ENCODE measurements around the gene NHEJ1. TPM values are rescaled to one million over a fixed set of nuclear protein-coding genes. Genes with fewer than 3 reads are reported as not detected.
"Not testable (repeated sequence)": the region's sequence is repeated elsewhere in the genome, so short reads cannot be mapped to it uniquely, and the experiment has no call there.

The NHEJ1 gene
- total and polyA plus RNA-seq, 3 experiments from 2014 or later: 22.4 to 26.3 (median 24.5) TPM

DNA sequence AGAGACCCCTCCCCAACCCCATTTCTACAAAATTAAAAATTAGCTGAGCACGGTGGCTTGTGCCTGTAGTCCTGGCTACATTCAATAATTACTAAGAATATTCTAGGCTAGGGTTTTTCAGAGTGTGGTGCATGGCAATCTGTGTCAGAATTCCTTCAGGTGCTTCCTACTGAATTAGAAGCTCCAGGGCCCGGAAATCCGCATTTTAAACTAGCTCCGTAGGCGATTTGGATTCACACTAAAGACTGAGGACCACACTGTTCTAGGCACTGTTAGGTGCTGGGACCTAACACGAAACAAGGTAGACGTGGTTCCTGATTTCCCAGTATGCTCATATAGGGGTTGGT lies 45.3 kb upstream of the NHEJ1 start:
- H3K4me3 Mint-ChIP-seq: peak overlapping the region; percentile 88 to 97 (median 94)
- H3K27me3 Mint-ChIP-seq: no peaks in the 10 kb centered on the region
- H3K27me3 ChIP-seq (ENCODE audit: insufficient read depth, low read length, poor library complexity, severe bottlenecking): no peaks in the 10 kb centered on the region
- peaks cover 0 to under 1% (median 0%) of the 10 kb centered on the region in 5 donors for H3K9me3 Mint-ChIP-seq
- peaks cover 26 to 48% (median 44%) of the 10 kb centered on the region in 3 donors for H3K4me1 Mint-ChIP-seq
- peaks cover 20% of the 10 kb centered on the region for H3K36me3 ChIP-seq (ENCODE audit: insufficient read depth, low read length)
- DNase-seq: no peak
- ChIA-PET POLR2A (interaction anchor here (0.6 to 3.9 kb wide), 17 partner anchors 9 to 977 kb away, joined by 3 to 88 read pairs (median 5); partner anchors contain the start of genes ANKZF1, ATG9A, BCS1L and CNPPD1), CTCF (interaction anchor here (0.7 to 7.1 kb wide), 10 partner anchors 13 to 89 kb away, joined by 3 to 70 read pairs (median 6); partner anchors contain the start of genes CNPPD1, GLB1L, NHEJ1 and SLC23A3)
- H3K27ac Mint-ChIP-seq: peak overlapping the region; percentile 95 to 99 (median 96)
- H3K27ac ChIP-seq (ENCODE audit: low read depth, low read length): peak overlapping the region; percentile 85
- H3K4me1 ChIP-seq (ENCODE audit: insufficient read depth, low read length): peaks cover 24% of the 10 kb centered on the region
- H3K36me3 Mint-ChIP-seq: peaks cover 0 to 27% (median 0%) of the 10 kb centered on the region in 3 donors
- peak overlapping the region; percentile 81 for H3K4me3 ChIP-seq (ENCODE audit: low read length)
- H3K9me3 ChIP-seq (ENCODE audit: low read length): no peaks in the 10 kb centered on the region

DNA sequence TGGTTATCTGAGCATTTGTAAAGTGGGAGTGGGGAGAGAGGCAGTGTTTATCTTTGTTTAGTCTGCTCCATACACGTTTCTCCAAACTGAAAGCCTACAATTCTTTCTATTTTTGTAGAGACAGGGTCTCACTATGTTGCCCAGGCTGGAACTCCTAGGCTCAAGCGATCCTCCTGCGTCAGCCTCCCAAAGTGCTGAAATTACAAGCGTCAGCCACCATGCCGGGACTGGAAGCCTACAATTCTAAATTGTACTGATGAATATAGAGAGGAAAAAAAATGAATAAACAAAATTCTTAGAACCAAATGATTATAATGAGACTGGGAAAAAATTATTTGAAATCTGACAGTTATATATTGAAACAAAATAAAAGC lies 44.5 kb upstream of the NHEJ1 start:
- Histone ChIP-seq H3K4me1 (ENCODE audit: insufficient read depth, low read length) (peaks cover 20% of the 10 kb centered on the region), H3K27ac (ENCODE audit: low read depth, low read length) (no peak overlapping the region), H3K36me3 (ENCODE audit: insufficient read depth, low read length) (peaks cover 20% of the 10 kb centered on the region), H3K4me3 (ENCODE audit: low read length) (no peak overlapping the region), H3K9me3 (ENCODE audit: low read length) (no peaks in the 10 kb centered on the region), H3K27me3 (ENCODE audit: insufficient read depth, low read length, poor library complexity, severe bottlenecking) (no peaks in the 10 kb centered on the region)
- peaks cover 0 to 27% (median 0%) of the 10 kb centered on the region in 3 donors for H3K36me3 Mint-ChIP-seq
- H3K4me3 Mint-ChIP-seq: peak overlapping the region in 4 of 7 donors; percentile 31 to 53 (median 39)
- H3K27me3 Mint-ChIP-seq: no peaks in the 10 kb centered on the region
- ChIA-PET CTCF (interaction anchor here (0.7 to 4.0 kb wide), 6 partner anchors 9 to 90 kb away, joined by 3 to 14 read pairs (median 6); partner anchors contain the start of genes CNPPD1 and NHEJ1), POLR2A (interaction anchor here (2.1 to 3.9 kb wide), 3 partner anchors 25 to 49 kb away, joined by 16 to 88 read pairs (median 16); partner anchors contain the start of genes CNPPD1 and TUBA4A)
- peaks cover 31 to 49% (median 46%) of the 10 kb centered on the region in 3 donors for H3K4me1 Mint-ChIP-seq
- H3K9me3 Mint-ChIP-seq: peaks cover 0 to 5% (median 0%) of the 10 kb centered on the region in 5 donors
- peak overlapping the region; percentile 34 to 99 (median 93) for H3K27ac Mint-ChIP-seq
- no peak for DNase-seq

DNA sequence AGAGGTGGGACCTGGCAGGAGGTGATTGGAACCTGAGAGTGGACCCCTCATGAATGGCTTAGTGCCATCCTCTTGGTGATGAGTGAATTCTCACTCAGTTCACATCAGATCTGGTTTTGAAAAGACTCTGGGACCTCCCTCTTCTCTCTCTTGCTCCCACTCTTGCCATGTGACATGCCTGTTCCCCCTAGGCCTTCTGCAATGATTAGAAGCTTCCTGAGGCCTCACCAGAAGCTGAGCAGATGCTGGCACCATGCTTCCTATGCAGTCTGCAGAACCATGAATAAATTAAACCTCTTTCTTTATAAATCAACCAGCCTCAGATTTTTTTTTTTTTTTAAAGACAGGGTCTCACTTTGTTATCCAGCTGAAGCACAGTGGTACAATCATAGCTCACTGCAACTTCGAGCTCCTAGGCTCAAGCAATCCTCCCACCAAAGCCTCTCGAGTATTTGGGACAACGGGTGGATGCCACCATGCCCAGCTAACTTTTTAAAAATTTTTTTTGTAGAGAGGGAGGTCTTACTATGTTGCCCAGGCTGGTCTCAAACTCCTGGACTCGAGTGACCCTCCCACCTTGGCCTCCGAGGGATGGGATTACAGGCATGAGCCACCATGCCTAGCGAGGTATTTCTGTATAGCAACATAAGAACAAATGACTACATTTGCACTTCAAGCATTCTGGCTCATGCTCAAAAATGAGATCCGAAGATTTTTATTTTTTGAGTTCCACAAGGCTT lies 44.0 kb upstream of the NHEJ1 start:
- Mint-ChIP-seq H3K4me1 (peaks cover 30 to 46% (median 44%) of the 10 kb centered on the region in 3 donors), H3K27ac (peak overlapping the region in 6 of 8 donors; percentile 11 to 96 (median 83)), H3K36me3 (peaks cover 0 to 26% (median 0%) of the 10 kb centered on the region in 3 donors), H3K27me3 (no peaks in the 10 kb centered on the region), H3K4me3 (peak overlapping the region in 1 of 7 donors; percentile 37), H3K9me3 (peaks cover 0 to 5% (median 0%) of the 10 kb centered on the region in 5 donors)
- no peak for DNase-seq
- Histone ChIP-seq H3K4me3 (ENCODE audit: low read length) (no peak overlapping the region), H3K9me3 (ENCODE audit: low read length) (no peaks in the 10 kb centered on the region), H3K27ac (ENCODE audit: low read depth, low read length) (no peak overlapping the region), H3K36me3 (ENCODE audit: insufficient read depth, low read length) (peaks cover 20% of the 10 kb centered on the region), H3K27me3 (ENCODE audit: insufficient read depth, low read length, poor library complexity, severe bottlenecking) (no peaks in the 10 kb centered on the region), H3K4me1 (ENCODE audit: insufficient read depth, low read length) (peaks cover 24% of the 10 kb centered on the region)
- ChIA-PET POLR2A (interaction anchor here (3.9 kb wide), 1 partner anchor 29 kb away, joined by 88 read pairs; the partner anchor contains the start of gene CNPPD1), CTCF (interaction anchor here (0.7 to 1.7 kb wide), 7 partner anchors 10 to 1016 kb away, joined by 3 to 4 read pairs (median 3); partner anchors contain the start of genes CNPPD1 and NHEJ1)

DNA sequence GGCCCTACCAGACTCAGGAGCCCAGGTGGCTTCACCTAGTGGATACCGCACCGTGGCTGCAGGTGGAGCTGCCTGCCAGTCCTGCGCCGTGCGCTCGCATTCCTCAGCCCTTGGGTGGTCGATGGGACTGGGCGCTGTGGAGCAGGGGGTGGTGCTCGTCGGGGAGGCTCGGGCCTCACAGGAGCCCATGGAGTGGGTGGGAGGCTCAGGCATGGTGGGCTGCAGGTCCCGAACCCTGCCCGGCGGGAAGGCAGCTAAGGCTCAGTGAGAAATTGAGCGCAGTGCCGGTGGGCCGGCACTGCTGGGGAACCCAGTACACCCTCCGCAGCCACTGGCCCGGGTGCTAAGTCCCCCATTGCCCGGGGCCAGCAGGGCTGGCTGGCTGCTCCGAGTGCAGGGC lies 40.7 kb upstream of the NHEJ1 start:
- peaks cover 14% of the 10 kb centered on the region for H3K4me1 ChIP-seq (ENCODE audit: insufficient read depth, low read length)
- not testable (repeated sequence) for H3K27ac ChIP-seq (ENCODE audit: low read depth, low read length); H3K9me3 Mint-ChIP-seq; H3K9me3 ChIP-seq (ENCODE audit: low read length); H3K4me3 ChIP-seq (ENCODE audit: low read length); H3K36me3 Mint-ChIP-seq; H3K27me3 Mint-ChIP-seq; H3K27me3 ChIP-seq (ENCODE audit: insufficient read depth, low read length, poor library complexity, severe bottlenecking); DNase-seq; H3K36me3 ChIP-seq (ENCODE audit: insufficient read depth, low read length)
- Mint-ChIP-seq H3K4me3 (peak overlapping the region in 1 of 7 donors; percentile 79), H3K27ac (peak overlapping the region in 2 of 8 donors; percentile 82 to 97), H3K4me1 (peaks cover 24 to 29% (median 24%) of the 10 kb centered on the region in 3 donors)
- CTCF ChIA-PET: interaction anchor here (0.8 to 4.4 kb wide), 11 partner anchors 10 to 93 kb away, joined by 3 to 17 read pairs (median 5); partner anchors contain the start of genes CNPPD1, GLB1L and STK16
- POLR2A ChIA-PET: interaction anchor here (1.8 to 2.1 kb wide), 2 partner anchors 18 to 25 kb away, joined by 6 to 20 read pairs; partner anchors contain the start of gene CNPPD1

DNA sequence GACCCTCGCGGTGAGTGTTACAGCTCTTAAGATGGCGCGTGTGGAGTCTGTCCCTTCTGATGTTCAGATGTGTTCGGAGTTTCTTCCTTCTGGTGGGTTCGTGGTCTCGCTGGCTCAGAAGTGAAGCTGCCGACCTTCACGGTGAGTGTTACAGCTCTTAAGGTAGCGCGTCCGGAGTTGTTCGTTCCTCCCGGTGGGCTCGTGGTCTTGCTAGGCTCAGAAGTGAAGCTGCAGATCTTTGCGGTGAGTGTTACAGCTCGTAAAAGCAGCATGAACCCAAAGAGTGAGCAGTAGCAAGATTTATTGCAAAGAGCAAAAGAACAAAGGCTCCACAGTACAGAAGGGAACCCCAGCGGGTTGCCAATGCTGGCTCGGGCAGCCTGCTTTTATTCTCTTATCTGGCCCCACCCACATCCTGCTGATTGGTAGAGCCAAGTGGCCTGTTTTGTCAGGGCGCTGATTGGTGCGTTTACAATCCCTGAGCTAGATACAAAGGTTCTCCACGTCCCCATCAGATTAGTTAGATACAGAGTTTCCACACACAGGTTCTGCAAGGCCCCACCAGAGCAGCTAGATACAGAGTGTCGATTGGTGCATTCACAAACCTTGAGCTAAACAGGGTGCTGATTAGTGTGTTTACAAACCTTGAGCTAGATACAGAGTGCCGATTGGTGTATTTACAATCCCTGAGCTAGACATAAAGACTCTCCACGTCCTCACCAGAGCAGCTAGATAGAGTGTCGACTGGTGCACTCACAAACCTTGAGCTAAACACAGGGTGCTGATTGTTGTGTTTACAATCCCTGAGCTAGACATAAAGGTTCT lies 40.1 kb upstream of the NHEJ1 start:
- not testable (repeated sequence) for H3K36me3 ChIP-seq (ENCODE audit: insufficient read depth, low read length); H3K27me3 ChIP-seq (ENCODE audit: insufficient read depth, low read length, poor library complexity, severe bottlenecking); H3K9me3 ChIP-seq (ENCODE audit: low read length); H3K27me3 Mint-ChIP-seq; H3K9me3 Mint-ChIP-seq; H3K27ac ChIP-seq (ENCODE audit: low read depth, low read length); H3K36me3 Mint-ChIP-seq; H3K4me1 ChIP-seq (ENCODE audit: insufficient read depth, low read length)
- Mint-ChIP-seq H3K4me1 (peaks cover 19 to 24% (median 19%) of the 10 kb centered on the region in 3 donors), H3K27ac (peak overlapping the region; percentile 82 to 97 (median 94)), H3K4me3 (peak overlapping the region; percentile 79 to 94 (median 90))
- CTCF ChIA-PET: interaction anchor here (0.8 to 4.4 kb wide), 11 partner anchors 9 to 94 kb away, joined by 3 to 17 read pairs (median 5); partner anchors contain the start of genes CNPPD1, GLB1L and STK16
- POLR2A ChIA-PET: interaction anchor here (0.5 to 2.1 kb wide), 6 partner anchors 8 to 78 kb away, joined by 3 to 20 read pairs (median 4); partner anchors contain the start of genes CNPPD1 and DNAJB2
- H3K4me3 ChIP-seq (ENCODE audit: low read length): peak overlapping the region; percentile 22
- DNase-seq: peak in 4 of 5 donors; percentile 35 to 65 (median 60)

DNA sequence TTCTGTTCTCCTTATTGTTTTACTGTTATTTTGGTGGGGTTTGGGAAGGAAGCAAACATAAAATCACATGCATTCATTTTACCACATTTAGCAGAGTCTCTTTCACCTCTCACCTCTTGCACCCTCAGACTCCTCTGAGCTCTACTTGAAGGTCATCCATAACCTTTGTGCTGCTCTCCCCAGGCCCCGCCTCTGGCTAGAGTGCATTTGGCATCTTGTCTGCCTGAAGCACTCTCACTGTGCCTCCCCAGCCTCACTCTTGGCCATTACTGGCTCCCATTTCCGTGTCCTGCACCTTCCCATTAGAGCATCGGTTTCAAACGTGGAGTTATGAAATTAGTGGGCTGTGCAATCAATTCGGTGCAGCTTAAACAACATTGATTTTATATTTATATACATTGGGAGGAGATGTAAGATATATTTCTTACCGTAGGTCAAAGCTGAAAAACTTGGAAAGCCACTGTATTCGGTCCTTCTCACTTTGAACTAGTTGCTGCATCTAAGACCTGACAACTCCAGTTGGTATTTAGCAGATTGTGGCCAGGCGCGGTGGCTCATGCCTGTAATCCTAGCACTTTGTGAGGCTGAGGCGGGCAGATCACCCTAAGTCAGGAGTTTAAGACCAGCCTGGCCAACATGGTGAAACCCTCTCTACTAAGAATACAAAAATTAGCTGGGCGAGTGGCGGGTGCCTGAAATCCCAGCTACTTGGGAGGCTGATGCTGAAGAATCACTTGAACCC lies 39.0 kb upstream of the NHEJ1 start:
- Mint-ChIP-seq H3K27ac (peak overlapping the region in 5 of 8 donors; percentile 2 to 61 (median 44)), H3K36me3 (no peaks in the 10 kb centered on the region), H3K4me3 (peak overlapping the region in 6 of 7 donors; percentile 12 to 90 (median 34)), H3K9me3 (peaks cover 0 to 5% (median 0%) of the 10 kb centered on the region in 5 donors), H3K27me3 (no peaks in the 10 kb centered on the region), H3K4me1 (peaks cover 18 to 24% (median 19%) of the 10 kb centered on the region in 3 donors)
- DNase-seq: no peak
- no peaks in the 10 kb centered on the region for H3K27me3 ChIP-seq (ENCODE audit: insufficient read depth, low read length, poor library complexity, severe bottlenecking)
- peaks cover 8% of the 10 kb centered on the region for H3K4me1 ChIP-seq (ENCODE audit: insufficient read depth, low read length)
- ChIA-PET CTCF (interaction anchor here (1.1 to 4.4 kb wide), 6 partner anchors 10 to 95 kb away, joined by 3 to 17 read pairs (median 8); no protein-coding TSS in a partner anchor), POLR2A (interaction anchor here (0.6 to 2.1 kb wide), 5 partner anchors 17 to 188 kb away, joined by 3 to 20 read pairs (median 5); partner anchors contain the start of genes CNPPD1, DNAJB2 and DNPEP)
- no peaks in the 10 kb centered on the region for H3K9me3 ChIP-seq (ENCODE audit: low read length)
- H3K4me3 ChIP-seq (ENCODE audit: low read length): no peak overlapping the region
- H3K36me3 ChIP-seq (ENCODE audit: insufficient read depth, low read length): no peaks in the 10 kb centered on the region
- no peak overlapping the region for H3K27ac ChIP-seq (ENCODE audit: low read depth, low read length)

Measured in CD8-positive, alpha-beta memory T cell (primary cell).